ENCODE data around the gene CFAP77.

The CFAP77 gene

GRCh38 chr9:132582276-132582785 is 172.3 kb downstream of the CFAP77 start, which contains the start of gene BARHL1:
BARHL1 (plus strand) TSS chr9:132582606; CDS start chr9:132582798, 192 bp downstream.
- DNase-seq (ENCODE audit: low spot score), result no peak

- DNase-seq (ENCODE audit: low spot score), result no peak
Observed at GRCh38 chr9:132582786-132583583, 173.0 kb downstream of the CFAP77 start.

DNA sequence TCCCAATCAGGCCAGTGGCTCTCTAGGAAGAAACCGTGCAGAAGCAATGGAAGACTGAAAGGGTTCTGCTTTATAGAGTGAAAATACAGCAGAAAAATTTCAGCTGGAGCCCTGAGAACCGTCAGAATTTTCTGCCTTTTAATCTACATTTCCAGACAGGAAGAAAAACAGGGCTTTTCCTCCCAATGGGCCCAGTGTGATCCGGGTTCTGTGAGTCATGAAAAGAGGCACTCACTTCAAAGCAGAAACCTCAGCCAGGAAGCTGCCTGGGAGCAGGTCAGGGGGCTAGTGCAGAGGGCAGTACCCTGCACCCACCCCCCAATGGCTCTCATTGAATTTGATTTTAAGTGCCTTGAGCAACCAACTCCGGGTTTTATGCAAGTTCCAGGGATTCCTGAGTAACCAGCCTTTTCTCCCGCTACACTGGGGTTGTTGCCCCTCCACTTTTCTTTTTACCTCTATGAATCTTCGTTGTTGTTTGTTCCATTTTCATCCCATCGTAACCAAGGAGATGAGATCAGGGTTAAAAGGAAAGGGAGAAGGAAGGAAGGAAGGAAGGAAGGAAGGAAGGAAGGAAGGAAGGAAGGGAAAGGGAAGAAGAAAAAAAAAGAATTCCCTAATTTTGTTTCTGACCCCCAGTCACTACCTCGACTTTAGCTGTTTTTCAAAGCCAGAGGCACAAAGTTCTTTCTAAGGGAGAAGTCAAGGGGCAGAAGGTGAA is 173.7 kb downstream of the CFAP77 start:
- DNase-seq (ENCODE audit: low spot score), result no peak

DNA sequence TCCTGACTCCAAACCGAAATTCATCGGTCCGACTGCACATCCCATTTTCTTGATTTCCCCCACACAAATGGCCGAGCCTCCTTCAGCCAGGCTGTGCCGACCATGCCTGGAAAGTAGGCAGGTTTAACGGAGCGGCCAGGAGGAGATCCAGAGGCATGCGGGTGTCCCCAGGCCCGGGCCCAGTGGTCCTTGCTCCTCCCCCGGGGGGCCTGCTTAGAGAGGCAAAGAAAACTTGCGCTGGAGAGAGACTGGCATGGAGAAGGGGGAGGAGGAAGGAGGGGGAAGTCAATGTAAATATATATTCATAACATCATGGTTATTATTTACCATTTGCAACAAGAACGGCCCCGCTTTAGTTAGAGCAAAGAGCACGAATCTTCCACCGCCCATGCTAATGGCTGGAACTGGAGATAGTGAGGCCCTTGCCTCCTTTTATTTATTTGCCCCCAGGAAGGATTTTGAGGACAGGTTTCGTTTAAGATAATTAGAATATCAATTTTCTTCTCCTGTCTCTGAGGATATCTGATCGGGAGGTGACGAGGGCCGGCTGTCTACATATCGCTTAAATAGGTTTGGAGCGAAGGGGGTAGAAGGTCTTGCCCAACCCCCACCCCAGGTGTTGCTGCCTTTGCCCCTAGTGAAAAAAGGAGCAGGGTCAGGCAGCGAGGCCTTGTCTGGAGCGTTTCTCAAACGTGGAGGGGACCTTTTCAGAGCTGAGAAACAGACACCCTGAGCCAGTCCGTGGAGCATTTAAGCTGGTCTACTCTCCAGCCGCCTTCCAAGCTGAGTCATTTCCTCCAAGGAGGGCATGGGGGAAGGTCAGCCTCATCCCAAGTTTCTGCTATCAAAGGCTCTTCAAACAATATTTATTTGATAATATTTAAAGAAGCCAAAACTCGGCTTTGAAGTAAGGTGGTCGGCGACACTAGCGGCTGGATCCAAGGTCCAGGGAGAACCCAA is 174.9 kb downstream of the CFAP77 start:
- DNase-seq (ENCODE audit: low spot score), result no peak

- DNase-seq (ENCODE audit: low spot score), result no peak
Observed at GRCh38 chr9:132585954-132586829, 176.2 kb downstream of the CFAP77 start.

GRCh38 chr9:132586830-132587591 is 177.0 kb downstream of the CFAP77 start:
- DNase-seq (ENCODE audit: low spot score), result no peak

GRCh38 chr9:132587592-132587955 is 177.6 kb downstream of the CFAP77 start:
- no peak for DNase-seq (ENCODE audit: low spot score)

DNA sequence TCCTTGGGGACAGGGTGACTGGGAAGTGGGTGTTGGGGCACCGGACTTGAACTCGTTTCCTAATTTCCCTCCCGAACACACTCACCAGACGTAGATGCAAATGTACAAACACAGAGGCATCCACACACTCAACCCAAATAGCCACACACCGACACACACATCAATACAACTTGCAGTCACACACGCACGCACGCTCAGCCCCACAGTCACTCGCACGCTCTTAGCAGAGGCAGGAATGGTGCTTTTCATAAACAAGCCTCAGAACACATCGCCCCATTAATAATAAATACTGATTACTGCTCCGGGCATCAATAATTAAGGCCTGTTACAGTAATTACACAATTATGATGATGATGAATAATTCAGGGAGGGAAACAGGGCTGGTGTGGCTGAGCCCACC is 178.1 kb downstream of the CFAP77 start:
- DNase-seq (ENCODE audit: low spot score), result no peak

- DNase-seq (ENCODE audit: low spot score), result no peak
Observed at GRCh38 chr9:132588501-132589147, 178.6 kb downstream of the CFAP77 start.

DNA sequence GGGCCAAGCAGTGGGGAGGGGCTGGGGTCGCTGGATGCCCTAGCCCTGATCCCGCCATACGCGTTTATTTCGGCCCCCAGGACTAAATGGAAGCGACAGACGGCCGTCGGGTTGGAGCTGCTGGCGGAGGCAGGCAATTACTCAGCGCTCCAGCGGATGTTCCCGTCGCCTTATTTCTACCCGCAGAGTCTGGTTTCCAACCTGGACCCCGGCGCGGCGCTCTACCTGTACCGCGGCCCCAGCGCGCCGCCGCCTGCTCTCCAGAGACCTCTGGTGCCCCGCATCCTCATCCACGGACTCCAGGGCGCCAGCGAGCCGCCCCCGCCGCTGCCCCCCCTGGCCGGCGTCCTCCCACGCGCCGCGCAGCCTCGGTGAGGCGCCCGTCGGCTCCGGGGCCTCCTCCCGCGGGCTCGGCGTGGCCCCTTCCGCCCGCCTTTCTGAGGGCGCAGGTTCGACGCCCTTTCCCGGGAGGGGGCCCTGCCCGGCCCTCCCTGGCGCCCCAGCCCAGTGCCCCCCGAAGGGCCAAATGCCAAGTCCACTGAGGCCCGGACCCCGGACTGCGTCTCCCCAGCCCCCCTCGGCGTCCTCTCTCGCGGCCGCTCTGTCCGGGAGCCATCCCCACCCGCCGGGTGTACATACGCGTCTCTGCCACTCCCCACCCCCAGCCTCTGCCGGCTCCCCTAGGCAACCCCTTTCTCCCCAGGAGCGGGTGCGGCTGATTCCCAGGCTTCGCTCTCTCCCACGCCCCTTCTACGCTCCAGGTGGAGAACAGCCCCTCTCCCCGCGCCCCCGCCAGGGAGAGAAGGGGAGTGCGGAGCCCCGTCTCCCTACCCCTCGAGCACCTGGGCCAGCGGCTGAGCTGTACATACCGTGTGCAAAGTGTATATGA is 179.4 kb downstream of the CFAP77 start:
- DNase-seq (ENCODE audit: low spot score), result no peak

- DNase-seq (ENCODE audit: low spot score), result no peak
Observed at GRCh38 chr9:132590037-132590317, 180.0 kb downstream of the CFAP77 start.

DNA sequence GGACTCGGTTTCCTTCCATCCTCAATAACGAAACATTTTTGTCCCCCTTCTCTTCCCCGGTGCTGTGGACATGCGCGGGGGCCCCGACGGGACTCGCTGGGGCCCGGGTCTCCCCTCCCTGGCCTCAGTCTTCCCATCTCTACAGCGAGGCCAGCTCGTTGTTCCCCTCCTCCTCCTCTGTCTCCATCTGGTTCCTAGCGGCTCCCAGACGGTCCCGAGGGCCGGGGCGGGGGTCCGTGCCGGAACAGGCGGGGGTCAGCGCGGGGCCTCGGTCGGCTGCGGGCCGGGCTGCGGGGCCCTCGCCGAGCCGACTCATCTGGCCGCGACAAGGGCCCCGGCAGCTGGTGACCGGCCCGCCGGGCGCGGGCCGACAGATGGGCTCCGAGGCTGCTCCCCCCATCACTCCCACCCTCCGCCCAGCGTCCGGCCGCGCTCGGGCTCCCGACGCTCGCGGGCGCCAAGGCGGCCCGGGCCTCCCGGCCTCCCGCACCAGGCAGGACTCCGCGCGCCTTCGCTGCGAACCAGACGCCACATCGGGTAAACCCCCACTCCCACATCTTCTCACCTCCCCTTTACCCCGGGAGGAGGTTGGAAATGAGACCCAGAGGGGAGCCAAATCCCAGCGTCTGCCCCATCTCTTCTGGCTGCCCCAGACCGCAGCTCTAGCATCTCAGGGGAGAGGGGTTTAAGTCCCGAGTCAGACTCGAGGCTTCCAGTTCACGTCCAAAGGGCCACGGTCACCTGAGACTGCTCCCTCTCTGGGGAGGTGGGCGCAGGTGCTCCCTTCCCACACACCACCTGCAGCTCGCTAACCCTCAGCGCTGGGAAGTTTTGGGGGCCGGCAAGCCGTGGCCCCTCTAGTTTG is 180.5 kb downstream of the CFAP77 start:
- no peak for DNase-seq (ENCODE audit: low spot score)

GRCh38 chr9:132591244-132591643 is 181.2 kb downstream of the CFAP77 start:
- DNase-seq (ENCODE audit: low spot score), result no peak

- DNase-seq (ENCODE audit: low spot score), result no peak
Observed at GRCh38 chr9:132591751-132592314, 181.8 kb downstream of the CFAP77 start.

DNA sequence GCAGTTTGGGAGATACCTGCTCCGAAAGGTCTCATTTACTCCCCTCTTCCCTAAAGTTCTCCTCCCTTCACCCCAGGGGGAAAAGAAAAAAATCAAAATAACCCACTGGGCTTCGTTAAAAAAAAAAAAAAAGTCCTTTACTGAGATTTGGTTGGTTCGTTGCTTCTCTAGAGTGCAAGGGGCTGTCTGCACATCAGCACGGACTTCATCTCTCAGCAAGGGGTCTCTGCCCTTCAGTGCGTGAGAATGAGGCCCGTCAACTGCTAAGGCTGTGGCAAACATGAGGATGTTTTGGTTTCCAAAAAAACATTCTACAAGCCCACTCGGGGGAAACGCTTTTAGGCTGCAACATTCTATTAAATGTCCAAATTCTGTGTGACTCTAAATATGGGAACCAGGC is 182.4 kb downstream of the CFAP77 start:
- DNase-seq (ENCODE audit: low spot score), result no peak

DNA sequence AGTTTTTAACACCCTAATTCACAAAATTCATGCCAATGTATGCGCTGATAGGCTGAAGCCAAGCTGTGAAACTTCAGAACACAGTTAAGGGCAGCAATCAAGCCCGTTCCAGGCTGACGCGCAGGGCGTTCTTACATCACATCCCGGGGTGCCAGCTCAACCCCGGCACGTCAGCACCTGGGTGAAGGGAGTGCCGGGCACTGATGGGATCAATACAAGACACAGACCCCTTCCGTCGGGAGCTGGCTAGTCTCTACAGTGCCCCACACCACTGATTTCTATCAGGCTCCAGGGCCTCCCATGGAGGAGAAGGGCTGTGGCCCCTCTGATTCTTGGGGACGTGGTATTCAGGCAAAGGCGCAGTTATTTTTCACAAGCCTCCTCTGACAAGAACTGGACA is 184.4 kb downstream of the CFAP77 start:
- DNase-seq (ENCODE audit: low spot score), result no peak

DNA sequence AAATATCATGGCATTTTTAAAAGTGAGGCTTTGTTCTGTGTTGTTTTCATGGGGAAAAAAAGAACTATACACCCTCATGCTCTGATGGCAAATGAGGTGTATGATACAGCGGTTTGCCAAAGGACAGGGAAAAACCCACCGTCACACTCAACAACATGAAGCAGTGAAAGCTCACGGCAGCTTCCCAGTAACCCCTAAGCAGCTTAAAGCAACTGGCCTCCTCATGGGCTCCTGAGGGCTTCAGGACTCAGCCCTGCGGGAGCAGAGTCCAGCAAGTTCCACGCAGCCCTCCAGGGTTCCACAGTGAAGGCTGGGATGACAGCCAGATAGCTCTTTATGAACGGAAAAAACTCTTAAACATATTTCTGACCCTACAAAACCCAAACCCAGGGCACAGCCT is 185.3 kb downstream of the CFAP77 start:
- no peak for DNase-seq (ENCODE audit: low spot score)

GRCh38 chr9:132596200-132596599 is 186.2 kb downstream of the CFAP77 start:
- no peak for DNase-seq (ENCODE audit: low spot score)

All from HuH-7 (cell line).